HG03025 (cell line): Measurements from ENCODE around the gene EPN2.
"Not testable (repeated sequence)": the region's sequence is repeated elsewhere in the genome, so short reads cannot be mapped to it uniquely, and the experiment has no call there.

Experiments used
- ATAC-seq: cut with Tn5 transposase; IDR thresholded peaks from one replicate; pipeline ENCODE4 v1.9.1; 2021; ENCODE audit warnings: mild to moderate bottlenecking, moderate library complexity; ENCODE audit not compliant: unreplicated experiment, low FRiP score

EPN2 gene

GRCh38 chr17:19264681-19265080 lies 27.5 kb downstream of the EPN2 start:
- no peak for ATAC-seq

DNA sequence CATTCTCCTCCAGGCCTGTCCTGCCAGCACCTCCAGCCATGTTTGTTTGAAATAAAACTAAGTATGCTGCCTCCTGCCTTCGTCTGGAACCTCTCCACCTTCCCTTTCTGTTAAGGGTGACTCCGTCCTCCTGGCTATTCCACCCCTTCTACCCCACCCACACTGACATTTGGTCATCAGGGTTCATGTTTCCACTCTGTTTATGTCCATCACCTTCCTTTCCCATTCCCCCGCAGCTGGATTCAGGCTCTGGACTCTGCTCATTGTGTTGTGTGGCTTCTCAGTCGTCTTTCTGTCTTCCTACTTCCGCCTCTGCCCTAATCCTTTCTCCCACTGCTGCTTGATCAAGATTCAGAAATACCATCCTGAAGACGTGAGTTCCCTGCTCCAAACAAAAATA lies 28.6 kb downstream of the EPN2 start:
- no peak for ATAC-seq

DNA sequence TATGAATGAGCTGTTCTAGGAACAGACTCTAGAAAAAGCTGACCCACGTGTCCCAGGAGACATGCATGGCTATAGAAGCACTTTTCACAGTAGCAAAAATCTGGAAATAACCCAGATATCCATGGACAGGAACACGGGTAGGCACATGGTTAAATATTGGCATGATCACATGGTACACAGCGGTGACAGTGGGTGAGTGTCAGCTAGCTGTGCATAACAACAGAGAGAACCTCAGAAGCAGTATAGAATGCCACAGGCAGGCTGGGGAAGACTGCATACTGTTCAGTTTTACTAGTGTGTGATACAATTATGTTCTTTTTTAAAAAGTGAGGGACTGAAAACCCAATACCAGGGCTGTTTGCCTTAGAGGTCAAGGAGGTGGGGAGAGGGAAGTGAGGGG lies 31.4 kb downstream of the EPN2 start:
- ATAC-seq = no peak

DNA sequence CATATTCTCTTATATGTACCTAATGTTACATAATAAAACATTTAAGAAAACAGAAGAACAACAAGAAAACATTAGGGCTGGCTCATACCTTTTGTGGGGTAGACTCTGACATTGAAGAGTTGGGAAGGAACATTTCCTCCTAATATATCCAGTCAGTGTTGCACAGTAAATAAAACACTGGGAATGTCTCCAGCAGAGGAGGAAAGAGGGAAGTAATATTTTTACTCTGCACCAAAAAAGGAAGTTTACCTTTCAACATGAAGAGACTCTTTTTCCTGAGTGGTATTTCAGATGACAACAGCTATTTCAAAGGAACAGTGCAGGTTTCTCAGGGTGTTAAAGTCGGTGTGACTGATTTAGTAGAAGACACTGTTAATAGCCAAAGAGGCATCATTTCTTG lies 31.9 kb downstream of the EPN2 start:
- ATAC-seq = no peak

DNA sequence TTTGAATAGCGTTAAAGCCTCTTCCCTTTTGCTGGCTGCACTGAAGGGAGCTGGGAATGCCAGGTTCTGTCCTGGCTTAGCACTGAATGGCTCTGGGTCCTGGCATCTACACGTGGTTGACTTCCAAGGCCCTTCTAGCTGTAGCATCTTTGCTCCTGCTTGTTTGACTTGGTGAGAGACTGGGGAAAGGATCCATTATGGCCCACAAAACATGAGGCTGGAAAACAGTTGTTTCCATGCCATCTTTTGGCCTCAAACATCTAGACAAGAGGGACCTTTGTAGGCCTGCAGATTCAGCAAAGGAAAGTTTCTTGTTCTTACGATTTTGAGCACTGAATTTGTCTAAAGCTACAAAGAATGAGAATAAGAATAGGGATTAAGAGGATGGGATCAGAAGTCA lies 32.5 kb downstream of the EPN2 start:
- no peak for ATAC-seq

GRCh38 chr17:19270347-19270703 lies 33.2 kb downstream of the EPN2 start:
- ATAC-seq = no peak

GRCh38 chr17:19270704-19271611 lies 33.8 kb downstream of the EPN2 start:
- ATAC-seq = peak; percentile 55

DNA sequence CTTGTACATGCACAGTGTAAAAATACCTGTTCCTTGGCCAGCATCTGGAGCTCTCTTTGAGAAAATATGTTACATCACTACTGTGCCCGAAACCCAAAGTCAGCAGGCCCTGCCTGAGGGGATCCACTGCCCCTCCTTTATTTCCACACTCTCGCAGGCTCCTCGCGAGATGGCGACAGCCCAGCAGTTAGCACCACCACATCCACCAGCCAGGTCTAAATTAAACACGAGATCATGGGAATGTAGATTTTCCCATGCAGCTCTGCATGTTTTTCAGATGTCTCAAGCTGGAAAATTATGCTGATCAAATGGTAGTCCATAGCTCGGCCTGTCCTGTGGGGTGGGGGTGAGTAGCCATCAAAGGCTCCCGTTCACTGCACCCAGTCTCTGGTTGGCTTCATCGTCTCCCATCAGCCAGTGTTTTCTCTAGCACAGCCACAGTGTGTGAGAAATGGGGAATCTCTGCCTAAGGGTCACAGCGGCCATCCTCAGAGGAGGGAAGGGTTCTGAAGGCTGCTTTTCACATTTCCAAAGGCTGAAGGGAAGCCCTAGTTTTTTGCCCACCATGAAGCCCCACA lies 34.7 kb downstream of the EPN2 start:
- ATAC-seq = no peak

GRCh38 chr17:19273731-19274130 lies 36.6 kb downstream of the EPN2 start:
- ATAC-seq = no peak

DNA sequence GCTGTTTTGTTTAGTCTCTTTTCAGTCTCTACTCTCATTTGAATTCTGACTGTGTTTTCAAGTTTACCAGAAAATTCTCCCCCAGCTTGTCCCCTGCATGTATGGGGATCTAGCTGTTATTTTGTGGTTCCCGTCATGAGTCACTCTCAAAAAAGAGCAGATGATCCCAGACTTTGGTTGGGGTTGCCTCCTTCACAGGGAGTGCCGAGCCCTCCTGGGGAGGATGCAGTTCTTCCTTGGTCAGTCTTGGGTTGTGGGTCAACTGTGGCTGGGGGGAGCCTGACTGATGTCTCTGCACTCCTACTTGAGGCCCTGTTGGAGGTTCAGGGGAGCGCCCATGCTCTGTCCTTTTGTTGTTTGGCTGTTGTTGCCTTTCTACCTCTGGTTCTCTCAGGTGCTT lies 37.7 kb downstream of the EPN2 start:
- no peak for ATAC-seq

GRCh38 chr17:19275457-19276127 lies 38.4 kb downstream of the EPN2 start:
- no peak for ATAC-seq

DNA sequence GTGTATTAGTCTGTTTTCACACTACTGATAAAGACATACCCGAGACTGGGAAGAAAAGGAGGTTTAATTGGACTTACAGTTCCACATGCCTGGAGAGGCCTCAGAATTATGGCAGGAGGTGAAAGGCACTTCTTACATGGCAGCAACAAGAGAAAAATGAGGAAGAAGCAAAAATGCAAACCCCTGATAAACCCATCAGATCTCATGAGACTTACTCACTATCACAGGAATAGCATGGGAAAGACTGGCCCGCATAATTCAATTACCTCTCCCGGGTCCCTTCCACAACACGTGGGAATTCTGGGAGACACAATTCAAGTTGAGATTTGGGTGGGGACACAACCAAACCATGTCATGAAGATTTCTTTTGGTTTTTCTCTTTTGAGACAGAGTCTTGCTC lies 41.1 kb downstream of the EPN2 start:
- not testable (repeated sequence) for ATAC-seq

GRCh38 chr17:19278729-19279128 lies 41.6 kb downstream of the EPN2 start:
- ATAC-seq = no peak

DNA sequence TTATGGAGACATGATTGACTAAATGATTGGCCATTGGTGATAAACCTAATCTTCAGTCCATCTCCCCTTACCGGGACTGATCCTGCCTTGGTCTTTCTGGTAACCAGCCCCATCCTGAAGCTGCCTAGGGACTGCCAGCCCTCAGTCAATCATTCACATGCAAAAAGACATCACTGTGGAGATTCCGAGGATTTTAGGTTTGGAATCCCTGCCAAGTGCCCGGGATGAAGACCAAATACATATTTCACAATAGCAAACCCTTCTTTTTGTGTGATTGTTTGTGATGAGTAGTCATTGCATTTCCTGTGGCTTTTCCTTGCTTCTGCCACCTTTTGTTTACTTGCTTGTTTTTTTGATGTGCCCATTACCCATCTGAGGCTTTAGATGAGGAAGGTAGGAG lies 44.0 kb downstream of the EPN2 start:
- no peak for ATAC-seq

DNA sequence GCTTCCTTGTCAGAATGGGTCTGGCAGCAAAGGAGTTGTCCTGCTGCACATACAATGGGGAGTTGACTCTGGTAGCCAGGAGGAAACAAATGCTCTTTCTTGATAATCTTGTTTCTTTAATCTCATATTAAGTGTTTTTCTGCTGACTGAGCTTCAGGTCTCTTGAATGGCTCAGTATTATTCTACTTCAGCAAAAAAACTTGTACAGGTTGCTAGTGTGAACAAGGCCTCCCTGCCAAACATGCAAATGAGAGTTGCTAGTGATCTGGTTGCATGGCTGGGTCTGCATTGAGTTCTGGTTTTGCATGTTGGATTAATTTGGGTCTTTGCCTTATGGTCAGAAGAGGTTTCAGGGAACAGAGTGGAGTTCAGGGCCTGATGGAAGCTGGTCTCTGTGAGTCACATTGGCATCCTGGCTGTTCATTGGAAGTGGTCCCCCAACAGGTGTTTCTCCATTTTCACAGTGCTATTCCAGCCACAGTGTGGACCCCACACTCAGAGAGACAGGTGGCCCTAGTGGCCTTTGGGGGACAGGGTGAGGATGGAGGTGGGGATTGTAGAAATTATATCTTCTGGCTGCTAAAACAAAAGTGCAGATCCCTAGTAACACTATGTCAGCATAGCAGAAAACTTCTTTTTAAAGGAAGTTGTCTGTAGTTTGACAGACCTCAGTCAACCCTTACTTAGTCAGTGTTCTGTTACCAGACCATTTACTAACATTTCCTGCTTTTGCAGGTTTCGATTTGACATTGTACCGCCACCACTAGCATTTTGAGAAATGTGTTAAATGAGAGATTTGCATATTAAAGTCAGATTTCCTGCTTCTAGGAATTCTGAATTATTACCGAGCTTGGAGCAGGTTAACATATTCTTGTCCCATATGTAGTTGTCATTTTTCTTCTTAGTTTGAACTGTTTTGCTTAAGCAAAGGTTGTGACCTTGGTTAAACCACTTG lies 47.1 kb downstream of the EPN2 start:
- no peak for ATAC-seq

- ATAC-seq = no peak
These were observed 48.2 kb downstream of the EPN2 start for GRCh38 chr17:19285213-19285900.

GRCh38 chr17:19286751-19287341 lies 49.7 kb downstream of the EPN2 start:
- no peak for ATAC-seq

- ATAC-seq = no peak
These were observed 50.5 kb downstream of the EPN2 start for GRCh38 chr17:19287651-19288050.

DNA sequence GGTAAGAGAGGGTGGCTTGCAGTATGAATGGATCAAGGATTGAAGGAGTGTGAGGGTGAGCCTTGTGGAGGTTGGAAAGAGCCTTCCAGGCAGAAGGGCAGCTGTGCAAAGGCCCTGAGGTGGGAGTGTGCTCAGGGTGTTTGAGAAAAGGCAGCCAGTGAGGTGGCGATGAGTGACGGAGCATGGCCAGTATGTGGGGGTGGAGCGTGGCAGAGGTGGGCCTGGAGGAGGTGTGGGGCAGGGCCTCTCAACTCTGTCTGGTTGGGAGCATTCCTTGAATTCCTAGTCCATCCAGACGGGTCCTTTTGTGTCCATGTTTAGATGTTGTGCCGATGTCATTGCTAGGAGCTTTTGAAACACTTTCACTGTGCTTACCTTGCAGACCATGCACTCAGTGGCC lies 51.3 kb downstream of the EPN2 start:
- ATAC-seq = no peak
